Measurements from ENCODE around the gene ERICH6.

The ERICH6 gene

DNA sequence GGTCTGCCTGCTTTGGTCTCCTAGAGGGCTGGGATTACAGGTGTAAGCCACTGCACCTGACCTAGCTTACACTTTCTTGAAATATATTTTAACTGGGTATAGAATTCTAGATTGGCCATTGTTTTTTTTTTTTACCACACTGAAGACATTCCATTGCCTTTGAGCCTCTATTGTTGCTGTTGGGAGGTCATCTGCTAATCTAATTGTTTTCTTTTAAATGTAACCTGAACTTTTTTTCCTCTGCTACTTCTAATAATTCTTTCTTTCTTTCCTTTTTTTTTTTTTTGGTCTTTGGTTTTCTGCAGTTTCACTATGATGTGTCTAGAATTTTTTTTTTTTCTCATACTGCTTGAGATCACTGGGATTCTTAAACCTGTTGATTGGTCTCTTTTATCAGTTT is 28.1 kb downstream of the ERICH6 start:
- no peak overlapping the region for H3K4me3 ChIP-seq (ENCODE audit: low read depth, low read length)
- TF ChIP-seq, protein P1, sequence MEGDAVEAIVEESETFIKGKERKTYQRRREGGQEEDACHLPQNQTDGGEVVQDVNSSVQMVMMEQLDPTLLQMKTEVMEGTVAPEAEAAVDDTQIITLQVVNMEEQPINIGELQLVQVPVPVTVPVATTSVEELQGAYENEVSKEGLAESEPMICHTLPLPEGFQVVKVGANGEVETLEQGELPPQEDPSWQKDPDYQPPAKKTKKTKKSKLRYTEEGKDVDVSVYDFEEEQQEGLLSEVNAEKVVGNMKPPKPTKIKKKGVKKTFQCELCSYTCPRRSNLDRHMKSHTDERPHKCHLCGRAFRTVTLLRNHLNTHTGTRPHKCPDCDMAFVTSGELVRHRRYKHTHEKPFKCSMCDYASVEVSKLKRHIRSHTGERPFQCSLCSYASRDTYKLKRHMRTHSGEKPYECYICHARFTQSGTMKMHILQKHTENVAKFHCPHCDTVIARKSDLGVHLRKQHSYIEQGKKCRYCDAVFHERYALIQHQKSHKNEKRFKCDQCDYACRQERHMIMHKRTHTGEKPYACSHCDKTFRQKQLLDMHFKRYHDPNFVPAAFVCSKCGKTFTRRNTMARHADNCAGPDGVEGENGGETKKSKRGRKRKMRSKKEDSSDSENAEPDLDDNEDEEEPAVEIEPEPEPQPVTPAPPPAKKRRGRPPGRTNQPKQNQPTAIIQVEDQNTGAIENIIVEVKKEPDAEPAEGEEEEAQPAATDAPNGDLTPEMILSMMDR (IDR thresholded peaks at IDR 0.05; ENCODE audit: low read depth, low read length) = no peak

DNA sequence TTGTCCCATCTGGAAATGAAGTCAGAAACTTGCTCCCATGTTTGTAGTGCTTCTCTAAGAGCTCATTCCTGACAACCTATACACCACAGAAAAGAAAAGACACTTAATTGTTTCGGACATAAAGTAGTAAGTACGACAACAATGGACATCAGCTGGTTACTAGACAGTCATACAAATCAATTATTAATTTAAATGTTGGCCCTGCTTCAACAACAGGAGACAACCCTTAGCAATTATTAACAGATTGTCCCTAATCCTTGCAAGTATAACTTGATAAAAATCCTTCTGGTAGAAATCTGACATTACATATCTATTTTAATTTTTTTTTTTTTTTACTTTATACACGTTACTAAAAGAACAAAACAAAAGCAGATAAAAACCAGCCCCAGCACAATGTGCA is 29.8 kb downstream of the ERICH6 start:
- DNase-seq = no peak
- TF ChIP-seq, protein P1 (IDR thresholded peaks at IDR 0.05; ENCODE audit: low read depth, low read length) = no peak
- Histone ChIP-seq H3K27me3 (ENCODE audit: insufficient read depth, low read depth, severe bottlenecking) (peaks cover 39% of the 10 kb centered on the region), H3K9me3 (ENCODE audit: severe bottlenecking) (peaks cover 4% of the 10 kb centered on the region), H3K27ac (no peak overlapping the region), H3K36me3 (no peaks in the 10 kb centered on the region), H3K4me3 (ENCODE audit: low read depth, low read length) (no peak overlapping the region)

More for the DNA sequence above, 28.1 kb downstream of the ERICH6 start:
- H3K27me3 ChIP-seq (ENCODE audit: insufficient read depth, low read depth, severe bottlenecking) = peaks cover 38% of the 10 kb centered on the region
- H3K9me3 ChIP-seq (ENCODE audit: severe bottlenecking) = peaks cover 4% of the 10 kb centered on the region
- no peaks in the 10 kb centered on the region for H3K36me3 ChIP-seq
- H3K27ac ChIP-seq = no peak overlapping the region
- no peak for DNase-seq

DNA sequence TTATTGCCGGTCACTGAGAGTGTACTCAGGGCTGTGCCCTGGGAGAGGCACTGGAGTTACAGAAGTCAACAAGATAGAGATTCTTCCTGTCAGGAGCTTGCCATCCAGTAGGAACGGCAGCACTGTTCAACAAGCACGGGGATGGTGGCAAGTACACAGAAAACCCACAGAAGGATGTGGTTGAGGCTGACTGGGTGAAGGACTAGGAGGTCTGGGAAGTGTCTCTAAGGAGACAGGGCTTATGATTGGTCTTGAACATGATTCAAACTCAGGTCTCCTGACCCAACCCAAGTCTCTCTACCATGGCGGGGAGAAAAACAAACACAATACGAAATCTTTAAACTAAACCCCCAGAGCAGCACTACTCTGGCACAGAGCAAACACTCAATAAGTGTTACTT is 37.6 kb downstream of the ERICH6 start:
- DNase-seq = no peak
- TF ChIP-seq, protein P1 (IDR thresholded peaks at IDR 0.05; ENCODE audit: low read depth, low read length) = no peak

DNA sequence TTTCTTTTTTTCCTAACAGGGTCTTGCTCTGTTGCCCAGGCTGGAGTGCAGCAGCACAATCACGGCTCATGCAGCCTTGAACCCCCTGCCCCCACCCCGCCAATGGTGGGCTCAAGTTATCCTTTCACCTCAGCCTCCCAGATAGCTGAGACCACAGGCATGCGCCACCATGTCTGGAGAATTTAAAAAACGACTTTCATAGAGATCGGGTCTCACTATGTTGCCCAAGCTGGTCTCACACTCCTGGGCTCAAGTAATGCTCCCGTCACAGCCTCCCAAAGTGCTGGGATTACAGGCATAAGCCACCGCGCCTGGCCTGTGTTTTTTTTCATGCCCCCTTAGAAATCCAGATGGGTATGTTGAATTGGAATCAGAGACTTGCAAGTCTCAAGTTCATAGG is 40.3 kb downstream of the ERICH6 start:
- Histone ChIP-seq H3K9me3 (ENCODE audit: severe bottlenecking) (no peaks in the 10 kb centered on the region), H3K36me3 (no peaks in the 10 kb centered on the region), H3K27ac (no peak overlapping the region), H3K27me3 (ENCODE audit: insufficient read depth, low read depth, severe bottlenecking) (peaks cover 53% of the 10 kb centered on the region), H3K4me3 (ENCODE audit: low read depth, low read length) (no peak overlapping the region)
- DNase-seq = no peak
- TF ChIP-seq, protein P1 (IDR thresholded peaks at IDR 0.05; ENCODE audit: low read depth, low read length) = no peak

More for the DNA sequence above, 37.6 kb downstream of the ERICH6 start:
- Histone ChIP-seq H3K9me3 (ENCODE audit: severe bottlenecking) (no peaks in the 10 kb centered on the region), H3K4me3 (ENCODE audit: low read depth, low read length) (no peak overlapping the region), H3K27ac (no peak overlapping the region), H3K36me3 (no peaks in the 10 kb centered on the region), H3K27me3 (ENCODE audit: insufficient read depth, low read depth, severe bottlenecking) (peaks cover 59% of the 10 kb centered on the region)

DNA sequence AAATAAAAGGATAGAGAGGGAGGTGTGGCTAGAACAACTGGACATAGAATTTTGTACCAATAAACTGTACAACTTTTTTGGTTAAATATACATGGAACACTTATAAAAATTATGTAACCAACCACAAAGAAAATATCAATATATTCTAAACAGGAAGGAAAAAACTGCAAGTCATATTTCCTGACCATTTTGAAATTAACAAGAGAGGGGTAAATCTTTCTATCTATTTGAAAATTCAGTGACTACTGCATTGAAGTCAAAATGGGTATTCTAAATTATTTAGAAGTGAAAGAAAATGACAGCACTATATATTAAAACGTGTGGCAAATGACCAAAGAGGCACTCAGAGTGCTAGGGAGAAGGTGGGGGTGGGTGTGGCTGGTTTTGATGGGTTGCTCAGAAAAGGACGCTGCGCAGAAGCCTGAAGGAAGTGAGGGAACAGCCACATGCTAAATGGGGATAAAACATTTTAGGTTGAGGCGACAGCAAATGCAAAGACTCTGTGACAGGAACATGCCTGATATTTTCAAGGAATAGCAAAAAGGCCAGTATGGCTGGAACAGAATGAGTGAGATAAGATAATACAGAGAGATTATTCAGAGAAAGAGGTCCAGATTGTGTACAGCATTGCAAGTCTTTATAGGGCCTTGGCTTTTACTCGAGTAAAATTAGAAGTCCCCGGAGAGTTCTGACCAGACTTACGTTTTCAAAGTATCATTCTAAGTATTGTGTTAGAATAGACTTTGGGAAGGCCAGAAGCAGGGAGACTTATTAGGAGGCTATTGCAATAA is 41.1 kb downstream of the ERICH6 start:
- H3K36me3 ChIP-seq = no peaks in the 10 kb centered on the region

More for the DNA sequence above, 41.1 kb downstream of the ERICH6 start:
- Histone ChIP-seq H3K27ac (no peak overlapping the region), H3K27me3 (ENCODE audit: insufficient read depth, low read depth, severe bottlenecking) (peaks cover 45% of the 10 kb centered on the region), H3K4me3 (ENCODE audit: low read depth, low read length) (no peak overlapping the region), H3K9me3 (ENCODE audit: severe bottlenecking) (no peaks in the 10 kb centered on the region)
- no peak for DNase-seq
- TF ChIP-seq, protein P1 (IDR thresholded peaks at IDR 0.05; ENCODE audit: low read depth, low read length) = no peak

Measured in WERI-Rb-1 (cell line).